IMR-90 (cell line): ENCODE data around the gene PMS1. TPM values are rescaled to one million over a fixed set of nuclear protein-coding genes. Genes with fewer than 3 reads are reported as not detected.

Experiments used
- ATAC-seq: fragments of 200-7000 bp; cut with Tn5 transposase; 2 replicates; pipeline ENCODE4 v1.9.1; 2020; ENCODE audit warnings: low read depth, mild to moderate bottlenecking, moderate library complexity
- BruUV-seq: library from RNA; stranded (reverse); fragments of 400-500 nt; replicated peaks from 2 replicates; lab custom pipeline; 2021; lab: Mats Ljungman, UMichigan
- CTCF ChIA-PET: fragments of 300-600 bp; formaldehyde crosslinking; extraction: SDS; loops from one replicate; lab custom pipeline; 2021; ENCODE audit warnings: antibody characterized with exemption; lab: Yijun Ruan, JAX
- POLR2A ChIA-PET: fragments of 300-600 bp; sonication (Branson Sonifier 250); formaldehyde crosslinking; loops from one replicate; lab custom pipeline; 2022; ENCODE audit warnings: antibody characterized with exemption; ENCODE audit not compliant: unreplicated experiment; lab: Charles Lee
- DNase-seq: peaks from one replicate; pipeline ENCODE4 v3.0.0; 2013
- H2AFZ ChIP-seq: replicated peaks from 2 replicates; pipeline ENCODE3; 2013; ENCODE audit warnings: low read length, mild to moderate bottlenecking; ENCODE audit not compliant: poor library complexity
- H2AK5ac ChIP-seq: 2 replicates; pipeline ENCODE4 v1.6.1; 2013; ENCODE audit warnings: low read depth, low read length, inconsistent platforms
- H2AK9ac ChIP-seq: replicated peaks from 2 replicates; pipeline ENCODE3; 2013; ENCODE audit warnings: mild to moderate bottlenecking, low read depth, low read length, moderate library complexity; ENCODE audit not compliant: poor library complexity
- H2BK120ac ChIP-seq: 2 replicates; pipeline ENCODE4 v1.6.1; 2013; ENCODE audit warnings: low read depth, low read length, inconsistent platforms
- H2BK15ac ChIP-seq: 3 replicates; pipeline ENCODE4 v1.6.1; 2013; ENCODE audit warnings: low read depth, low read length, inconsistent platforms
- H2BK20ac ChIP-seq: 2 replicates; pipeline ENCODE4 v1.6.1; 2013; ENCODE audit warnings: low read depth, mild to moderate bottlenecking, inconsistent platforms, low read length, moderate library complexity
- H2BK5ac ChIP-seq: 2 replicates; pipeline ENCODE4 v1.6.1; 2013; ENCODE audit warnings: mild to moderate bottlenecking, low read depth, low read length, inconsistent platforms; ENCODE audit not compliant: poor library complexity, severe bottlenecking
- H3K14ac ChIP-seq: replicated peaks from 2 replicates; pipeline ENCODE4 v1.6.1; 2013; ENCODE audit warnings: low read depth, low read length, inconsistent platforms
- H3K18ac ChIP-seq: 2 replicates; pipeline ENCODE4 v1.6.1; 2013; ENCODE audit warnings: low read depth, low read length, control low read depth
- H3K23ac ChIP-seq: 2 replicates; pipeline ENCODE4 v1.6.1; 2013; ENCODE audit warnings: low read depth, low read length, inconsistent platforms
- H3K27ac ChIP-seq: 2 replicates; pipeline ENCODE4 v1.5.1; 2013; ENCODE audit warnings: mild to moderate bottlenecking, control low read depth, low read length; ENCODE audit not compliant: insufficient read depth
- H3K27me3 ChIP-seq: 2 replicates; pipeline ENCODE4 v1.6.1; 2013; ENCODE audit warnings: low read length; ENCODE audit not compliant: control insufficient read depth, insufficient read depth
- H3K36me3 ChIP-seq: 2 replicates; pipeline ENCODE4 v1.6.1; 2013; ENCODE audit warnings: low read length, mixed read lengths; ENCODE audit not compliant: control insufficient read depth, insufficient read depth
- H3K4ac ChIP-seq: 2 replicates; pipeline ENCODE4 v1.6.1; 2013; ENCODE audit warnings: low read depth, low read length, inconsistent platforms
- H3K4me1 ChIP-seq: 2 replicates; pipeline ENCODE4 v1.6.1; 2013; ENCODE audit warnings: low read length, mixed read lengths; ENCODE audit not compliant: control insufficient read depth, insufficient read depth
- H3K4me2 ChIP-seq: 2 replicates; pipeline ENCODE4 v1.6.1; 2013; ENCODE audit warnings: low read depth, mild to moderate bottlenecking, control low read depth, low read length, moderate library complexity
- H3K4me3 ChIP-seq: 2 replicates; pipeline ENCODE4 v1.5.1; 2013; ENCODE audit warnings: low read depth, mild to moderate bottlenecking, control low read depth, low read length, moderate library complexity; ENCODE audit not compliant: insufficient read depth
- H3K56ac ChIP-seq: 2 replicates; pipeline ENCODE4 v1.6.1; 2013; ENCODE audit warnings: low read length, inconsistent platforms; ENCODE audit not compliant: insufficient read depth; ENCODE audit errors: extremely low read depth
- H3K79me1 ChIP-seq, 2 experiments: 2 replicates each; pipeline ENCODE4 v1.6.1; 2013; ENCODE audit warnings: low read length in 2 of 2, inconsistent platforms in 1 of 2, low read depth in 1 of 2
- H3K9ac ChIP-seq: 2 replicates; pipeline ENCODE4 v1.6.1; 2013; ENCODE audit warnings: low read depth, low read length, control low read depth
- H3K9me1 ChIP-seq: 2 replicates; pipeline ENCODE4 v1.6.1; 2013; ENCODE audit warnings: low read length, inconsistent platforms; ENCODE audit not compliant: insufficient read depth
- H3K9me3 ChIP-seq: 2 replicates; pipeline ENCODE4 v1.6.1; 2013; ENCODE audit warnings: low read length; ENCODE audit not compliant: control insufficient read depth, insufficient read depth
- H4K20me1 ChIP-seq: 2 replicates; pipeline ENCODE4 v1.6.1; 2013; ENCODE audit warnings: low read length, inconsistent platforms; ENCODE audit not compliant: insufficient read depth
- H4K5ac ChIP-seq: 2 replicates; pipeline ENCODE4 v1.6.1; 2013; ENCODE audit warnings: mild to moderate bottlenecking, low read depth, low read length, control low read depth
- H4K8ac ChIP-seq, 2 experiments: 2 replicates each; pipeline ENCODE4 v1.6.1; 2013; ENCODE audit warnings: low read depth in 2 of 2, low read length in 2 of 2, control low read depth in 1 of 2, inconsistent platforms in 1 of 2
- H4K91ac ChIP-seq: 2 replicates; pipeline ENCODE4 v1.6.1; 2013; ENCODE audit warnings: low read depth, low read length, inconsistent platforms; ENCODE audit not compliant: insufficient read depth
- BHLHE40 ChIP-seq: fragments of 150-350 bp; IDR thresholded peaks from 2 replicates; pipeline ENCODE4 v1.6.1; 2016; ENCODE audit warnings: mild to moderate bottlenecking, low read depth, low read length
- CEBPB ChIP-seq: IDR thresholded peaks from 2 replicates; pipeline ENCODE4 v1.6.1; 2012; ENCODE audit warnings: low read depth, low read length, improper control_type of control experiment
- CHD1 ChIP-seq: IDR thresholded peaks from 2 replicates; pipeline ENCODE4 v1.6.1; 2012; ENCODE audit warnings: low read depth, low read length, improper control_type of control experiment
- CTCF ChIP-seq: conservative IDR thresholded peaks from 2 replicates; pipeline ENCODE4 v1.5.1; 2012; ENCODE audit warnings: mild to moderate bottlenecking, low read depth, low read length, improper control_type of control experiment
- ELK1 ChIP-seq: fragments of 150-350 bp; IDR thresholded peaks from 2 replicates; pipeline ENCODE4 v1.6.1; 2016; ENCODE audit warnings: low read depth, mild to moderate bottlenecking, low read length, moderate library complexity, borderline replicate concordance
- FOS ChIP-seq: fragments of 150-350 bp; IDR thresholded peaks from 2 replicates; pipeline ENCODE4 v1.6.1; 2016; ENCODE audit warnings: low read depth, low read length
- MAFK ChIP-seq: IDR thresholded peaks from 2 replicates; pipeline ENCODE4 v1.6.1; 2012; ENCODE audit warnings: low read depth, low read length, improper control_type of control experiment
- MAZ ChIP-seq: IDR thresholded peaks from 2 replicates; pipeline ENCODE4 v1.6.1; 2012; ENCODE audit warnings: low read depth, mild to moderate bottlenecking, low read length, improper control_type of control experiment, moderate library complexity, borderline replicate concordance
- MXI1 ChIP-seq: IDR thresholded peaks from 2 replicates; pipeline ENCODE4 v1.6.1; 2012; ENCODE audit warnings: low read depth, mild to moderate bottlenecking, low read length, moderate library complexity, borderline replicate concordance
- NFE2L2 ChIP-seq: fragments of 150-350 bp; IDR thresholded peaks from 2 replicates; pipeline ENCODE4 v1.6.1; 2016; ENCODE audit warnings: low read depth, mild to moderate bottlenecking, low read length
- POLR2A ChIP-seq: IDR thresholded peaks from 2 replicates; pipeline ENCODE4 v1.6.1; 2012; ENCODE audit warnings: mild to moderate bottlenecking, low read depth, low read length
- RAD21 ChIP-seq: IDR thresholded peaks from 2 replicates; pipeline ENCODE4 v1.6.1; 2012; ENCODE audit warnings: low read length, improper control_type of control experiment
- RCOR1 ChIP-seq: IDR thresholded peaks from 2 replicates; pipeline ENCODE4 v1.6.1; 2012; ENCODE audit warnings: mild to moderate bottlenecking, low read length, improper control_type of control experiment; ENCODE audit not compliant: insufficient replicate concordance
- RFX5 ChIP-seq: IDR thresholded peaks from 2 replicates; pipeline ENCODE4 v1.8.0; 2012; ENCODE audit warnings: low read depth, mild to moderate bottlenecking, low read length, moderate library complexity
- SMC3 ChIP-seq: fragments of 150-350 bp; IDR thresholded peaks from 2 replicates; pipeline ENCODE4 v1.6.1; 2016; ENCODE audit warnings: low read depth, mild to moderate bottlenecking, antibody characterized with exemption, low read length, moderate library complexity
- USF2 ChIP-seq: fragments of 150-350 bp; IDR thresholded peaks from 2 replicates; pipeline ENCODE4 v1.6.1; 2017; ENCODE audit warnings: mild to moderate bottlenecking, antibody characterized with exemption, low read length, low read depth
- WGBS, 2 experiments: methylation state at CpG; one replicate each; pipeline versions ENCODE4 v1.1.5 to v1.1.7; 2013; ENCODE audit warnings: missing lambda C conversion rate in 2 of 2; ENCODE audit not compliant: insufficient read length in 1 of 2; ENCODE audit errors: extremely low coverage in 2 of 2; 5-methylcytosine and 5-hydroxymethylcytosine counted together
- dilution Hi-C: fragments of 300-500 bp; cut with HindIII; formaldehyde crosslinking; loops from one replicate; pipeline ENCODE4 v1.14.3; 2018; ENCODE audit warnings: low sequenced_read_pairs; ENCODE audit not compliant: unreplicated experiment
- in situ Hi-C: fragments of 300-500 bp; cut with MboI; formaldehyde crosslinking; loops from 3 replicates; pipeline ENCODE4 v1.14.3; 2019; ENCODE audit warnings: low sequenced_read_pairs, inconsistent platforms, mixed read lengths
- intact Hi-C: fragments of 100-400 bp; cut with micrococcal nuclease; formaldehyde crosslinking; loops from 2 replicates; pipeline ENCODE4 v1.10.0; 2022
- polyA plus RNA-seq, 3 experiments: library from polyadenylated mRNA; depleted of rRNA; stranded (reverse); fragments of >200 nt; gene quantifications; 2 replicates each; pipeline ENCODE4 v1.2.3, GENCODE V29; 2012; ENCODE audit warnings: low replicate concordance in 1 of 3
- total RNA-seq: library from RNA; depleted of rRNA; stranded (reverse); fragments of >200 nt; gene quantifications from 2 replicates; pipeline ENCODE4 v1.2.3, GENCODE V29; 2012

PMS1 gene
- total and polyA plus RNA-seq, 2 of the 4 experiments (the other 2 are of a cell fraction): 8.1 to 10.6 TPM

DNA sequence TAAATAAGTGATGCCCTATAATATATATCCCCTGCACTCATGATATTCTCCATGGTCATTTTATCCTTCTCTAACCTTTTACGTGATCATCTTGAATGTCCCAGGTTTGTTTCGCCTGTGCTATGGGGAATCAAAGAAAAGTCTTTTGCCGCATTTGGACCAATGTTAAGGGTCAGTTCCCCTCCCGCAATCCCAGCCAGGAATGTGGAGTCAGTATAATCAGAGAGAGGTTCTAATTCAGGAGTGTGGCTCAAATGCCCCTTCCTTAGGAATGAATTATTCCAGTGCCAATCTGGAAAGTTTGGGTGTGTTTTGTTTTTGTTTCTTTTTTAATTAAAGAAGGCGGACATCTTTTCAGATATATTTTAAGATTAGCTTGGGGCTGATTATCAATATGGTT is 41.8 kb downstream of the PMS1 start:
- no peaks in the 10 kb centered on the region for H3K27me3 ChIP-seq
- H3K27ac ChIP-seq: no peak overlapping the region
- no peak overlapping the region for H4K8ac ChIP-seq
- H3K9me3 ChIP-seq: no peaks in the 10 kb centered on the region
- H3K4me3 ChIP-seq: no peak overlapping the region
- no peak overlapping the region for H3K9ac ChIP-seq
- no peak overlapping the region for H3K18ac ChIP-seq
- no peak overlapping the region for H2BK120ac ChIP-seq
- H2BK5ac ChIP-seq: no peak overlapping the region
- H2BK20ac ChIP-seq: no peak overlapping the region
- no peaks in the 10 kb centered on the region; a peak in 1 of 4 replicates for H3K79me1 ChIP-seq
- 100% methylated on average over 3 of the region's 5 CpGs; no CpG with 5 or more reads in 1 of the 2 experiments for WGBS, 2 experiments
- H3K4me2 ChIP-seq: no peak overlapping the region
- no peak overlapping the region for H4K91ac ChIP-seq
- TF ChIP-seq FOS (no peak), CEBPB (no peak), NFE2L2 (no peak), BHLHE40 (no peak), SMC3 (no peak), CHD1 (no peak), MAFK (no peak), ELK1 (no peak), POLR2A (no peak), CTCF (no peak), RFX5 (no peak), MAZ (no peak), MXI1 (no peak), USF2 (no peak), RCOR1 (no peak), RAD21 (no peak)
- H2AFZ ChIP-seq: no peak overlapping the region
- H2AK9ac ChIP-seq: no peak overlapping the region
- in situ Hi-C loops (no loop called here), dilution Hi-C loops (no loop called here), intact Hi-C loops (no loop called here)
- peaks cover 4% of the 10 kb centered on the region for H3K4me1 ChIP-seq
- H2AK5ac ChIP-seq: no peak overlapping the region
- no TSS peak for BruUV-seq
- ATAC-seq: no peak
- H4K5ac ChIP-seq: no peak overlapping the region
- H3K4ac ChIP-seq: no peak overlapping the region
- H4K20me1 ChIP-seq: no peaks in the 10 kb centered on the region
- H3K56ac ChIP-seq: no peak overlapping the region
- H3K23ac ChIP-seq: no peak overlapping the region
- H3K36me3 ChIP-seq: peaks cover 3% of the 10 kb centered on the region; the same call in 1 of the 2 replicates
- ChIA-PET CTCF (no interaction called here), POLR2A (no interaction called here)
- no peak overlapping the region for H3K14ac ChIP-seq
- no peaks in the 10 kb centered on the region for H3K9me1 ChIP-seq
- DNase-seq: no peak
- H2BK15ac ChIP-seq: no peak overlapping the region
